Fibroblast of lung (primary cell): ENCODE measurements around the gene STK32B. TPM values are rescaled to one million over a fixed set of nuclear protein-coding genes. Genes with fewer than 3 reads are reported as not detected.

ENCODE experiments used
- DNase-seq, 2 donors: peaks; one replicate each; pipeline versions ENCODE4 v3.0.0 to v3.0.0-alpha.2; 2010; ENCODE audit warnings: low read depth in 2 of 2
- H2AFZ ChIP-seq: 2 replicates; pipeline ENCODE4 v1.5.1; 2012; ENCODE audit warnings: low read length, control low read depth, inconsistent platforms
- H3K27ac ChIP-seq: 2 replicates; pipeline ENCODE4 v1.5.1; 2011; ENCODE audit warnings: low read length, control low read depth; ENCODE audit not compliant: insufficient read depth
- H3K27me3 ChIP-seq: 2 replicates; pipeline ENCODE4 v1.5.1; 2011; ENCODE audit warnings: mild to moderate bottlenecking, low read length; ENCODE audit not compliant: control insufficient read depth, insufficient read depth
- H3K36me3 ChIP-seq: 2 replicates; pipeline ENCODE4 v1.5.1; 2011; ENCODE audit warnings: low read length; ENCODE audit not compliant: control insufficient read depth, insufficient read depth
- H3K4me1 ChIP-seq: 2 replicates; pipeline ENCODE4 v1.5.1; 2011; ENCODE audit warnings: low read length; ENCODE audit not compliant: control insufficient read depth, insufficient read depth; ENCODE audit errors: extremely low read depth
- H3K4me2 ChIP-seq: 2 replicates; pipeline ENCODE4 v1.5.1; 2011; ENCODE audit warnings: low read length, control low read depth; ENCODE audit not compliant: insufficient read depth; ENCODE audit errors: extremely low read depth
- H3K4me3 ChIP-seq, 4 experiments: fragments of 200-600 bp in 1 of 4; sonication (generic) in 1 of 4; replicated peaks in 1 of 4; 2 replicates each; pipeline ENCODE4 v1.5.1; 2011 to 2016; ENCODE audit warnings: low read length in 4 of 4, low read depth in 3 of 4, mild to moderate bottlenecking in 3 of 4, control low read depth in 2 of 4, inconsistent platforms in 1 of 4, mixed read lengths in 1 of 4; ENCODE audit not compliant: insufficient read depth in 1 of 4; ENCODE audit errors: control extremely low read depth in 1 of 4
- H3K79me2 ChIP-seq: 2 replicates; pipeline ENCODE4 v1.5.1; 2012; ENCODE audit warnings: mild to moderate bottlenecking, low read length, inconsistent platforms; ENCODE audit not compliant: control insufficient read depth, insufficient read depth
- H3K9ac ChIP-seq: 2 replicates; pipeline ENCODE4 v1.5.1; 2011; ENCODE audit warnings: mild to moderate bottlenecking, low read length, control low read depth; ENCODE audit not compliant: insufficient read depth
- H3K9me3 ChIP-seq: 2 replicates; pipeline ENCODE4 v1.5.1; 2012; ENCODE audit warnings: low read depth, low read length; ENCODE audit not compliant: control insufficient read depth, insufficient read depth
- H4K20me1 ChIP-seq: 2 replicates; pipeline ENCODE4 v1.5.1; 2011; ENCODE audit warnings: low read length; ENCODE audit not compliant: control insufficient read depth, insufficient read depth; ENCODE audit errors: extremely low read depth
- EZH2 ChIP-seq: IDR thresholded peaks from 2 replicates; pipeline ENCODE4 v1.5.1; 2012; ENCODE audit warnings: low read length, control low read depth, mild to moderate bottlenecking; ENCODE audit errors: missing control alignments
- polyA plus RNA-seq, 2 donors: library from polyadenylated mRNA; depleted of rRNA in 1 of 2; stranded (reverse) in 1 of 2; unstranded in 1 of 2; fragments of >200 nt; gene quantifications; 2 replicates each; pipeline ENCODE4 v1.2.1, GENCODE V29; 2011 to 2012; ENCODE audit warnings: missing spikeins in 1 of 2
- total RNA-seq: library from RNA; depleted of rRNA; stranded (reverse); fragments of >200 nt; gene quantifications from 2 replicates; pipeline ENCODE4 v1.2.1, GENCODE V29; 2014
- TF ChIP-seq, protein P1 (sequence below), 2 donors: IDR thresholded peaks in 1 of 2; conservative IDR thresholded peaks in 1 of 2; 1 replicate in 1 of 2; 2 replicates in 1 of 2; pipeline ENCODE4 v1.5.1; 2011 to 2012; ENCODE audit warnings: low read length in 2 of 2, control low read depth in 1 of 2, inconsistent platforms in 1 of 2, low read depth in 1 of 2, mild to moderate bottlenecking in 1 of 2

Gene STK32B
- total and polyA plus RNA-seq, 2 donors (not counting 1 experiment from before 2014, with no cell fraction given): 0.50 to 1.4 TPM

DNA sequence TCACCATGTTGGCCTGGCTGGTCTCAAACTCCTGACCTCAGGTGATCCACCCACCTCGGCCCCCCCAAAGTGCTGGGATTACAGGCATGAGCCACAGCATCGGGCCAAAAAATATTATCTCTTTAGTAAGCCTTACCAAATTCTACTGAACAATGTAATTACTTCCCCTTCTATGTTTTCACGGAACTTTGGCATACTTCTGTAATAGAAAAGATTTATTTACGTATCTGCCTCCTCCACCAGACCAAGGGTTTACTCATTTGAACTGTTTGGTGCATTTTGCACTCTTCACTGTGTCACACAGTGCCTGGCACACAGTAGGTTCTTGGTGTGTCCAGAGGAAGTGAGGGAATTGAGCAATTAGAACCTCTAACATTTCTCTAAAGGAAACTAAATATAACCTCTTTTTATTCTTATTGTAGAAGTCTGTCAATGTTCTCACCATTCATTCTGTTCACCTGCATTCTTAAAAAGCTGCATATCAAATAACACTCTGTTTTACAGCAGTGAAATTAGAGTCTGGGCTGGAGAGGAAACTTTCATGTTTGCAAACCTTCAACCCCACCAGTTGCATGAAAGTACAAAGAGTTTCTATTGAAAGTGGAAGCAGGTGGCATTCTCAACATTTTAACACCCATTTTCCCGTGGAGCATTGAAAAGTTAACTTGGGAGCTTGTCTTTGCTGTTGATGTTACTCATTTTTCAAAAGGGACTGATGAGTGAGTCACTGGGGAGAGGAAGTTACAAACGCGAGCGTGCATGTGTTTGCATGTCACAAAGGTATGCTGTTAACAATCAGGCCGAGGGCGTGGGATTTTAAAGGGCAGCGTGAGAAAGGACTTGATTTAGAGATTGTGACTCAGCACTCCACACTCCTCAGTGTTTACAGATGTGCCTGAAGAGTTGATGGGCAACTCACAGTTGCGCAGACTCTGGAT, 314.1 kb downstream of the STK32B start:
- DNase-seq: peak in 1 of 2 donors; percentile 92
- Histone ChIP-seq H3K79me2 (no peaks in the 10 kb centered on the region), H4K20me1 (no peaks in the 10 kb centered on the region), H3K4me2 (no peak overlapping the region), H2AFZ (no peak overlapping the region), H3K9me3 (no peaks in the 10 kb centered on the region), H3K36me3 (no peaks in the 10 kb centered on the region), H3K4me1 (no peaks in the 10 kb centered on the region), H3K27me3 (no peaks in the 10 kb centered on the region), H3K9ac (no peak overlapping the region), H3K4me3 (no peak overlapping the region), H3K27ac (no peak overlapping the region)
- TF ChIP-seq EZH2: no peak
- TF ChIP-seq, protein P1, sequence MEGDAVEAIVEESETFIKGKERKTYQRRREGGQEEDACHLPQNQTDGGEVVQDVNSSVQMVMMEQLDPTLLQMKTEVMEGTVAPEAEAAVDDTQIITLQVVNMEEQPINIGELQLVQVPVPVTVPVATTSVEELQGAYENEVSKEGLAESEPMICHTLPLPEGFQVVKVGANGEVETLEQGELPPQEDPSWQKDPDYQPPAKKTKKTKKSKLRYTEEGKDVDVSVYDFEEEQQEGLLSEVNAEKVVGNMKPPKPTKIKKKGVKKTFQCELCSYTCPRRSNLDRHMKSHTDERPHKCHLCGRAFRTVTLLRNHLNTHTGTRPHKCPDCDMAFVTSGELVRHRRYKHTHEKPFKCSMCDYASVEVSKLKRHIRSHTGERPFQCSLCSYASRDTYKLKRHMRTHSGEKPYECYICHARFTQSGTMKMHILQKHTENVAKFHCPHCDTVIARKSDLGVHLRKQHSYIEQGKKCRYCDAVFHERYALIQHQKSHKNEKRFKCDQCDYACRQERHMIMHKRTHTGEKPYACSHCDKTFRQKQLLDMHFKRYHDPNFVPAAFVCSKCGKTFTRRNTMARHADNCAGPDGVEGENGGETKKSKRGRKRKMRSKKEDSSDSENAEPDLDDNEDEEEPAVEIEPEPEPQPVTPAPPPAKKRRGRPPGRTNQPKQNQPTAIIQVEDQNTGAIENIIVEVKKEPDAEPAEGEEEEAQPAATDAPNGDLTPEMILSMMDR (conservative IDR thresholded peaks at IDR 0.05 in 1 of 2, IDR thresholded peaks at IDR 0.05 in 1 of 2; ENCODE audit: low read depth in 1 of 2, low read length in 2 of 2): no peak

DNA sequence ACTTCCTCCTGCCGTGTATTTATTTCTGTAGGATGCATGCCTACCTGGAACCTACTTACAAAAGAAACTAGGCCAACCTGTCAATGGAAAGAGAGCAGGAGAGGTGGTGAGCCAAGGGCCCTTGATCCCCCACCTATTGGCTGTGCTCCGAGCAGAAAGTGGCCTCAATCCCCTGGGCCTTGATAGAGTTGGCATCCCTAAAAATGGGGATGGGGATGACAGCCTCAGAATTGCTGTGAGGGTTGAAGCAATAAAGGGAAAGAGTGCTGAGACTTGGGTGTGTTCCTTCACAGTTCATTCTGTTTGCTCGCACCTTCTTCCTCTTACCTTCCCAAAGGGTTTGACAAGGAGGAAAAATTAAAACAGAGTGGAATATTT, 314.7 kb downstream of the STK32B start:
- Histone ChIP-seq H3K9me3 (no peaks in the 10 kb centered on the region), H4K20me1 (no peaks in the 10 kb centered on the region), H3K4me2 (no peak overlapping the region), H3K4me1 (no peaks in the 10 kb centered on the region), H3K27ac (no peak overlapping the region), H3K4me3 (no peak overlapping the region), H3K9ac (no peak overlapping the region), H3K36me3 (no peaks in the 10 kb centered on the region), H3K27me3 (no peaks in the 10 kb centered on the region), H3K79me2 (no peaks in the 10 kb centered on the region), H2AFZ (no peak overlapping the region)
- no peak for DNase-seq
- TF ChIP-seq, protein P1 (conservative IDR thresholded peaks at IDR 0.05 in 1 of 2, IDR thresholded peaks at IDR 0.05 in 1 of 2; ENCODE audit: low read depth in 1 of 2, low read length in 2 of 2): no peak
- TF ChIP-seq EZH2: no peak

DNA sequence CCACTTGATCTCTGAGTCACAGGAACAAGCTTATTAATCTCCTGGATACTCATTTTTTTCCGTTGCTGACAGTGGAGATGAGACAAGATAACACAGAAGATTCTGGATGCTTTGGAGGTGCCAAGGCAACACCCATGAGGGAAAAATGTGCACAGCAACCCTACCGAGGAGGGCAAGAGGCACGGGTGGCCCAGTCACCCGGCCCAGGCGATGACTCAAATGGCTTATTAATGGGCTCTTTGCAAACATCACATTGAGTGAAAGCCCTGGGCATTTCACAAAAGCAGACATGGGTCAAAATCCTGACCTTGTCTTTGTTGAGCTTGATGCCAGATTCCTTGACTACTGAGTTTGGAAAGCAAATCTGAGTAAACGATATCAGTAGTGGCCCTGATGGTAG, 315.1 kb downstream of the STK32B start:
- no peaks in the 10 kb centered on the region for H3K4me1 ChIP-seq
- H3K27me3 ChIP-seq: no peaks in the 10 kb centered on the region
- no peaks in the 10 kb centered on the region for H4K20me1 ChIP-seq
- no peaks in the 10 kb centered on the region for H3K9me3 ChIP-seq
- peak in 1 of 2 donors; percentile 21 for DNase-seq
- H2AFZ ChIP-seq: no peak overlapping the region
- no peaks in the 10 kb centered on the region for H3K79me2 ChIP-seq
- no peak overlapping the region for H3K9ac ChIP-seq
- H3K4me3 ChIP-seq: no peak overlapping the region
- no peaks in the 10 kb centered on the region for H3K36me3 ChIP-seq
- TF ChIP-seq EZH2: no peak
- TF ChIP-seq, protein P1 (conservative IDR thresholded peaks at IDR 0.05 in 1 of 2, IDR thresholded peaks at IDR 0.05 in 1 of 2; ENCODE audit: low read depth in 1 of 2, low read length in 2 of 2): no peak
- H3K27ac ChIP-seq: no peak overlapping the region
- H3K4me2 ChIP-seq: no peak overlapping the region
